GM18907 (cell line): ENCODE data around the gene MBNL3.

Experiments
- ATAC-seq: cut with Tn5 transposase; IDR thresholded peaks from one replicate; pipeline ENCODE4 v1.9.1; 2021; ENCODE audit warnings: mild to moderate bottlenecking, moderate library complexity; ENCODE audit not compliant: unreplicated experiment

The MBNL3 gene

DNA sequence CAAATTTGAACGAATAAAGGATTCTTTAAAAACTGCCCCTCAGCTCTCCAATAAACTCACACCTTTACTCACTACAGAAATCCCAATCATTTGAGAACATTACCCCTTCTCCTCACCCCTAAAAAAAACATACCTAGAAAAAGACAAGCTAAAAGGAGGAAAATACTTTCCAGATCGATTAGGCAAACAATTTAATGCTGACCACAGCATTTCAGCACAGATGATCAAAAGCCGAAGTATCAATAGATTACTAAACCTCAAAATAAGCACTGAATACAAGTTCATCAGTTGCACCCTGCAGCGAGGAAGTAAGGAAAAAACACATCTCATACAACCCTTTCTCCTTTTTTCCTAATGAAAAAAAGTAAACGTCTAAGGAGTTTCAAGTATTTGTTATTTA lies 65.5 kb downstream of the MBNL3 start:
- no peak for ATAC-seq

DNA sequence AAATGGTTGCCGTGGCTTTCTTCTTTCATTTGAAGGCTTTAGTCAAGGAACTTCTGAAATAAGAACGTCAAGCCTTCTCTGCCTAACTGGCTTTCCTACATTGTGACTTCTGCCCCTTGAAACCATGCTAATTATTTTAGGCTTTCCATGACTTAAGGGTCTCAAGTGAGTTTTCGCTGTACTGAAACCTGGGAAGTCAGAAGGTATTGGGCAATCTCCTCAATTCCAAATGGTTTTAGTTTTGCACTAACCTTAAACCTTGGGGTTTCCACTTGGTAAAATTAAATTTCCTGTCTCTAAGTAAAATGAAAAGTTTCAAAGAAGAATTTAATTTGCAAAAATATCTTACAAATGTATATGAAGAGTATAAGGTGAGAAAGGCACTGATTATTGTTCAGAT lies 73.8 kb downstream of the MBNL3 start:
- no peak for ATAC-seq

- ATAC-seq, result no peak
These were observed 74.4 kb downstream of the MBNL3 start for GRCh38 chrX:132414404-132414803.

GRCh38 chrX:132413459-132413858 lies 75.4 kb downstream of the MBNL3 start:
- no peak for ATAC-seq

DNA sequence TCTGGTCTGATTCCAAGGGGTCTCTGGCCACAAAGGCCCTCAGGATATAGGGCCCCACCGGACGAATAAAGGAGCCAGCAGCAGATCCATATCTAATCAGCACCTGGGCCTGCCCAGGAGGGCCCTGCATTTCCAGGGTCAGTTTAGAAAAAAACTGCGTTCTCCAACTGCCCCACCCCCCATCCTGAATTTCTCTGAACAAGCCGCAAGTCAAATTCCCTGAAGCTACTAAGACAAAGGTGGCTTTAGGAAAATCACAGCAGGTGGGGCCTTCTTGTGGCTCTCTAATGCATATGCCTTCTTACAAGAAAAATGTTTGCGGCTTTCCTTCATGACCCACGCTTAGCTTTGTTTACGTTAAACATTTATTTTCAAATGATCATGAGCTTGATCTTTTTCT lies 76.6 kb downstream of the MBNL3 start:
- ATAC-seq, result no peak

GRCh38 chrX:132411310-132411977 lies 77.4 kb downstream of the MBNL3 start:
- no peak for ATAC-seq

DNA sequence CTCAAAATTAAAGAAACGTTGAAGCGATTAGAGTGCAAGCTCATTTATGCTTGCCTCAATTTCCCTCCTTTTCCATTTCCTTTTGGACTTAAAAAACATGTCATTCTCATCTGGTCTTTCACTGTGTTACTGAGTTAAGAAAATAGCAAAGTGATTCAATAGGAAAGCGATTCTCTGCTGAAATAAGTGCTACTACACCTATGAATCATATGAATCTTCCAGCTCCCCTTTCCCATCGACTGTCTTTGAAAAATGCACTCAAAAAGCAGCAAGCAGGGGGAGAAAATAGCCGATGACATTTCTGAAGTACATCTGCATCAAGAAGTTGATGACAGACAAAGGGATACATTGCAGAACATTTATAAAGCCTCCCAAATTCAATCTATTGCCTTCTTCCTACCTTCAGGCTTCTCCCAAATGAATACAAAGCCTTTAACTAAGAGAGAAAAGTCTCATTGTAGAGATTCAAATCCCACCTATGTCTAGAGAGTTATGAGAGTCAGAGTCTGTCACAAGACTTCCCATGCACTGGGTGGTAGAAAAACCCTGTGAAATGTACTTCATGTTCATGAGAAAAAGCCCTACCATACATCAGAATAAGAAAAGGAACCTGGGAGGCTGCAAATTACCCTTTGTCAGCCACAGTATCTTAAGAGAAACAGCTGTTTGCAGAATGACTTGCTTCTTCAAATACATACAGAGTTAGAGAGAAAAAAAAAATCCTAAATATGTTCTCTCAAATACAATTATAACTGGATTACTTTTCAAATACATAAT lies 78.9 kb downstream of the MBNL3 start:
- ATAC-seq, result no peak

DNA sequence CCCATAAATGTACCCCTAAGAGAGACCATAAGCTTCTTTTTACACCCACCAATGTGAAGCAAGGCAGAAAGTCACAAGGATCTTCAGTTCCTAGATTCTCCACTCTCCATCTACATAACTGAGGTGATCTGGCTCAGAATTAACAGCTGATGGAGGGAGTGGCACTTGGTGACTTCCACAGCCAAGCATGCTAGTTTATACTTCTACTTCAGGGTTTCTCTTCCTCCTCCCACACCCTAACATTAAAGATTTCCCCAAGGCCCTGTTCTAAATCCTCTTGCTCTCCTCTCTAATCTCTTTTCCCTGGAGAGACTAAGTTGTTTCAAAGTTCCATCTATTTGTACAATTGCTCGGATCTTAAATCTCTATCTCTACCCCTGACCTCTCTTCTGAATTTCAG lies 81.1 kb downstream of the MBNL3 start:
- ATAC-seq, result no peak

GRCh38 chrX:132406106-132406505 lies 82.7 kb downstream of the MBNL3 start:
- no peak for ATAC-seq

DNA sequence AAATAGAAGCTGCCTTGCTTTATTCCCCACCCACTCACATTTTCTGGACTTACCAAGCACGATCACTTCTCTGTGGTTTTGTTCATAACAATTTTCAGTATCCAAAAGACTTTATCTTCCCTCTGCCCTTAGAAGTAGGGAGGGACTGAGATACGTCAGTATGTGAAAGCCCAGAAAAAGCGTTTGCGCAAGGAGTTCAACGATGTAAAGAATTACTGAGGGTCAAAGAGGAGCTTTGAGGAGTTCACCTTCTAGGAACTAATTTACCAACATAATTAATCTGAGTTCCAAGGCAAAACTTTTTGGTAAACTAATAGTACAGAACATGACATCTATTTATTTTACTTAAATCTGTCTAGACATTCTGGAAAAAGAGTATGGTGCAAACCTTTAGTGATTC lies 84.6 kb downstream of the MBNL3 start:
- ATAC-seq, result no peak

DNA sequence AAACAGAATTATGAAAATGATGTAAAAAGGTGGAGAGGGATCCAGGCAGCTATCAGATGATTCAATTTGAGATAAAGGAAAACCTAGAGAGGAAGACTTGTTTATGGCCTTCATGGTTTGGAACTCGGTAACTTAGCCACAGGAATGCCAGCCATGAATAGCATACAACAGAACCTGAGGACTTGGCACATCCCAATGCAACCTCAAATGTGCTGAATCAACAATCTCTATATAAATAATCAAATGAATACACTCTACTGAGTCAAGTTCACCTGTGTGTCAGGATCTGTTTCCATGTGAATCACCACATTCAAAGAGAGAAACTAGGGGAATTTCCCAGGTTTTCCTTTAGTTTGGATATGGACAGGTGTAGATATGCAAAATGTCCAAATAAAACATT lies 86.9 kb downstream of the MBNL3 start:
- ATAC-seq, result no peak

DNA sequence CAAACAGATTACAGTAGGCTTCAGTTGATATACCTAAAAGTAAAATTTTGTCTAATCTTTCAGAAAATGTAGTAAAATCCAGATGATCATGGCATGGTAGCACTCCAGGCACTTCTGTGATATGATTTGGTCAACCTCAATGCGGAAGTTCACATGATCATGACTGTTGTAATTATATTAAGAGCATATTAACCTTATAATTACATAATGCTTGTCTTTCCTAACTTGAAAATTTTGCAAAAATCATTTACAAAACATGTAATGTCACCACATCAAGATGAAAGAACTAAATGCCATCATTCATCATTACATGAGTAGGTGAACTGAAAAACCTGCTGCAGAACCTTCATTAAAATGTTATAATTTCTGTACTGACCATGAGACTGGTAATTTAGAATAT lies 88.1 kb downstream of the MBNL3 start:
- no peak for ATAC-seq

DNA sequence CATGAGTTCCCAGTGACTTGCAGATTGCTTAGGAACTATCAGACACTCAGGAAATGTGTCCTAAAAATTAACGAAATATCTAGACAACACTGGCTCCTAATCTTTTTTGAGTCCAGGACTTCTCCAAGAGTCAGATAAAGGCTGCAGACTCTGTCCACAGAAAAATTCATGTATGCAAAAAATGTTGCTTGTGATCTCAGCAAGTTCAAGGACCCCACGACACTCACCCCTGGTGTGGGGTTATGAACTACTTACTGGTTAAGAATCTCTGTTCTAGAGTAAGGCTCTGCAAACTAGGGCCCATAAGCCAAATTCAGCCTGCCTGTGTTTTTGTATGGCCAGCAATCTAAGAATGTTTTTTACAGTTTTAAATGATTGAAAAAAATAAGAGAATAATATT lies 93.2 kb downstream of the MBNL3 start:
- ATAC-seq, result no peak

DNA sequence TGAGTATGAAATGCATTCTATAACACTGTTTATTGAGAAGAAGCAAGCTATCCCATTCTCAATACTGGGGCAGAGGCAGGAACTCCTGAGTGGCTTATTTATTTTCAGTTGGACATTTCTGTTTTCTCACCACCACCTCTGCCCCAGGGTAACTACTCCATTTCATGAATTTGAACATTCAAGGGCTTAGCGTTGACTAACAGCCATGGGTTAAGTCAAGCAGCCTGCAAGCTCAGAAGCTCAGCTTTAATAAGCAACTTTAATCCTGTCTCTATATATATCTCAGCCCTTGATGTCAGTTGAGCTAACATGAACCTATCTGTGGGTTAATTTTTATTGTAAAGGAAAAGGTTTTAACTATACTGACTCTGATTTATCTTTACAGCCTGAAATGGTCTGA lies 93.8 kb downstream of the MBNL3 start:
- ATAC-seq, result no peak

GRCh38 chrX:132394591-132394990 lies 94.2 kb downstream of the MBNL3 start:
- ATAC-seq, result no peak

- no peak for ATAC-seq
These were observed 94.8 kb downstream of the MBNL3 start for GRCh38 chrX:132393992-132394391.

DNA sequence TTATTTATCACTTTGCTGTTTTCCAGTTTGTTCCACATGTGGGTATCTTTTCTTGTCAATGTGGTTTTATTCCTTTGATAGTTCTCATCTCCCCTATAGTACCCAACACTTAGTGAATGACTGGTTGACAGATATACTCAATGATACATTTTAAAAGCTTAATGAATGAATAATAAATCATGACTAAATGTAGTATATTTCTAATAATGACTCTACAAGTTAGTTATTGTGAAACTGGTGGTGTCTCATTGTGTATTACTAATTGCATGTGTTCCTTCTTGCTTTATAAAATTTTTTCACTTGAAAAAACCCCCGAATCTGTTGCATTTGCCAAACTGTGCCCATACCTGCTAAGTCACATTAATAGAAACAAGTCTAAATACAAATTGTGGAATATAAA lies 95.4 kb downstream of the MBNL3 start:
- ATAC-seq, result no peak

- no peak for ATAC-seq
These were observed 95.8 kb downstream of the MBNL3 start for GRCh38 chrX:132393085-132393484.

DNA sequence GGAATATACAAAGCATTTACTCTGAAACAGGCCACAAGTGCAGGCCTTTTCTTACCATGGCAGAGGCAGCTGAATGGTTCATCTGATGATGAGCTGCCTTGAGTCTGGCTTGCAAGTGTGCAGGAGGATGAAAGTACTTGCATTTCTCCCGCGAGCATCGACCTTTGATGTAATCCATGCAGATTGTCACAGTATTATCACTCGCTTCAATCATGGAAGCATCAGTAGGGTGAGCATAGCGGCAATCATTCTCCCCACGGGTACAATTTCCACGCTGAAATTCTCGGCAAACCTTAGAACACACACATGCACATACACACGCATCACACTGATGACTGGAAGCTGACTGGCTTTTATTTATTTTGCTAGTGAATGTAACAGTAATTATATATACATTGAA lies 98.0 kb downstream of the MBNL3 start:
- no peak for ATAC-seq

DNA sequence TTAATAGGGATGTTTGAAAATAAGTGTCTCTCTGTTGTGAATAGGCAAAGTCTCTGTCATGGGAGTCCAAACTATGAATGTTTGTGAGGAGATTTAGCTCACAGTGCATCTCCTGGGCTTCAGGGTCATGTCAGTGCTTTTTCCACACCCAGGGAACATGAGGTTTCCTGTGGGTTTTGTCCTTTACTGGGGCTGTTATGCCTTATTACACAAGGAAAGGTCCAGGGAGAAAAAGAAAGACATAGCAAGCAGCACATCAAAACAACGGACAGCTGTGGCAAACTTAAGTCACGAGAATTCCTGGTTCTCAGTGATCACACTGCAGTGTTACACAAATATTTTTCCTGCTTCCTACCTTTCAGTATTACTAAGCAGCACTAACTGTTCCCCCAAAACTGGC lies 99.4 kb downstream of the MBNL3 start:
- no peak for ATAC-seq

DNA sequence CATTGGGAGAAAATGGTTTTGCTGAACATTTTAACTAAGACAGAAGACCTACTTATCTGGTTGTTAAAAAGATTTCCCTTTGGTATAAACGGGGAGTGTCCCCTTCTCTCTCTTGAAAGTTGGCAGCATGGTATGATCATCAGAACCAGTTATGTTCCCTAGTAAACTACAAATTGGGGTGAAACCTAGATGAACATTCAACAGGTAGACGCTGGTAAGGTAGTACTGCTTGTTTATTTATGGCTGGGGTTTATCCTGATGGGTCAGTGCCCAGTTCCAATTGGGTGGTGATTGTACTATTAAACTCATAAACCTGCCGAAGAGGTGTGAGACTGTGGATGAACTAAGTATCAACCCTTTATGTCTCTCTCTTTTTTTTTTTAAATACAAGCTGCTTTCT lies 100.5 kb downstream of the MBNL3 start:
- no peak for ATAC-seq

DNA sequence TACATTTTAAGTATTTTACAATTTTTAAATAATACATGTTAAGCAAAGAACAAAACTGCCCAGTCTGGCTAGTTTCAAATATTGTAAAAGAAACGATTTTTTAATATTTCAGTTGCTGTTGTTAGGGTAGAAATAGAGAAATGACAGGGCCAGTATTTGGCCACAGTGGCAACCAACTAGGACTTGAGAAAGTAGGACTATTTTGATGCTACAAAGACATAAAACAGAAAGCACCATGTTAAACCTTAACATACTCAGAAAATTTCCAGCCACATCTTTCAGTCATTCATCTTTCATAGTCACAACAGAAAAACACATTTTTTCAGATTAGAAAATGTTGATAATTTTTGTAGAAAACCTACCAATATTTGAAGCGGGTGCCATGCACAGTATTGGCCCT lies 104.5 kb downstream of the MBNL3 start:
- ATAC-seq, result no peak

DNA sequence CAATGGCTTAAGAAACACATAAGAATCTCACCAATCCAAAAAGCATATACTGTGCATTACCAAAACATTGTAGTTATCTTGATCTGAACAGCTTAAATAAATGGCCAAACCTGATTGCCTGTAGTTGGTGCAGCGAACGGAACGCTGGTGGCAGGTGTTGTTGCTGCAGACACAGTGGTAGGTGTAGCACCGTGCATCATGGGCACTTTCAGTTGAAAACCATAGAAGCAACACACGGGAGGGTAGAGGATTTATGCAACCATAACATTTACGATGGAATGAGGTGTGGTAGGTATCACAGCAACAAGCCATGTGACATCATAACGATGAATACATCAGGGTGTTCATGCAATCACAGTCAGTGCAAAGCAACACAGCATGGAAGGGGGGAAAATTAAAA lies 106.8 kb downstream of the MBNL3 start:
- ATAC-seq, result no peak
